PC-9 (cell line): ENCODE measurements around the gene SHC3.

Source experiments
- EZH2 ChIP-seq: fragments of 200-600 bp; sonication (generic); IDR thresholded peaks from 2 replicates; pipeline ENCODE4 v1.8.0; 2017; ENCODE audit warnings: antibody characterized with exemption, low read depth
- TF ChIP-seq, protein P1 (sequence below): fragments of 200-600 bp; sonication (generic); conservative IDR thresholded peaks from 2 replicates; pipeline ENCODE4 v1.6.1; 2017; ENCODE audit warnings: mixed run types, antibody characterized with exemption, mild to moderate bottlenecking, moderate library complexity

- TF ChIP-seq, protein P1, sequence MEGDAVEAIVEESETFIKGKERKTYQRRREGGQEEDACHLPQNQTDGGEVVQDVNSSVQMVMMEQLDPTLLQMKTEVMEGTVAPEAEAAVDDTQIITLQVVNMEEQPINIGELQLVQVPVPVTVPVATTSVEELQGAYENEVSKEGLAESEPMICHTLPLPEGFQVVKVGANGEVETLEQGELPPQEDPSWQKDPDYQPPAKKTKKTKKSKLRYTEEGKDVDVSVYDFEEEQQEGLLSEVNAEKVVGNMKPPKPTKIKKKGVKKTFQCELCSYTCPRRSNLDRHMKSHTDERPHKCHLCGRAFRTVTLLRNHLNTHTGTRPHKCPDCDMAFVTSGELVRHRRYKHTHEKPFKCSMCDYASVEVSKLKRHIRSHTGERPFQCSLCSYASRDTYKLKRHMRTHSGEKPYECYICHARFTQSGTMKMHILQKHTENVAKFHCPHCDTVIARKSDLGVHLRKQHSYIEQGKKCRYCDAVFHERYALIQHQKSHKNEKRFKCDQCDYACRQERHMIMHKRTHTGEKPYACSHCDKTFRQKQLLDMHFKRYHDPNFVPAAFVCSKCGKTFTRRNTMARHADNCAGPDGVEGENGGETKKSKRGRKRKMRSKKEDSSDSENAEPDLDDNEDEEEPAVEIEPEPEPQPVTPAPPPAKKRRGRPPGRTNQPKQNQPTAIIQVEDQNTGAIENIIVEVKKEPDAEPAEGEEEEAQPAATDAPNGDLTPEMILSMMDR, result no peak
- no peak for TF ChIP-seq EZH2
These were observed 139.0 kb downstream of the SHC3 start for GRCh38 chr9:89039664-89040063.
